Sigmoid colon (tissue), 4 donors: ENCODE data around the gene HSFX3.

Experiments
- CTCF ChIP-seq, 4 experiments: fragments of 450-650 bp in 3 of 4; fragments of 200-600 bp in 1 of 4; IDR thresholded peaks; one replicate each; pipeline ENCODE4 v1.5.1; 2016 to 2019; ENCODE audit warnings: antibody characterized with exemption in 4 of 4, mild to moderate bottlenecking in 3 of 4, moderate library complexity in 2 of 4
- POLR2AphosphoS5 ChIP-seq, 4 donors: sonication (generic); formaldehyde crosslinking; IDR thresholded peaks; one replicate each; pipeline ENCODE4 v1.6.1; 2017; ENCODE audit warnings: antibody characterized with exemption in 4 of 4

DNA sequence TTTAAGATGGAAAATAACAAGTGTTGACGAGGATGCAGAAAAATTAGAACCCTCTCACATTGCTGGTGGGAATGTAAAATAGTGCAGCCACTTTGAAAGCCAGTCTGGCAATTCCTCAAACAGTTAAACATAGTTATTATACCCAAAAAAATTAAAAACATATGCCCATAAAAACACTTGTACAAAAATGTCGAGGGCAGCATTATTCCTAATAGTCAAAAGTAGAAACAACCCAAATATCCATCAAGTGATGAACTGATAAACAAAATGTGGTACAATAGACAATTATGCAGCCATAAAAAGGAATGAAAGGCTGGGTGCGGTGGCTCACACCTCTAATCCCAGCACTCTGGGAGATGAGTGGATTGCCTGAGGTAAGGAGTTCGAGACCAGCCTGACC lies 51.0 kb downstream of the HSFX3 start:
- no peak for TF ChIP-seq CTCF (IDR thresholded peaks at IDR 0.05)
- TF ChIP-seq POLR2AphosphoS5 (IDR thresholded peaks at IDR 0.05) = no peak
